Stomach (tissue), 9 donors: Measurements from ENCODE around the gene HIF1A. TPM values are rescaled to one million over a fixed set of nuclear protein-coding genes. Genes with fewer than 3 reads are reported as not detected.

Source experiments
- DNase-seq, 2 donors: peaks; one replicate each; pipeline versions ENCODE4 v3.0.0 to v3.0.0-alpha.2; 2013 to 2019
- H3K27ac ChIP-seq, 5 donors: fragments of 200-600 bp in 4 of 5; sonication (generic) in 4 of 5; one replicate each; pipeline ENCODE4 v1.5.1; 2013 to 2019; ENCODE audit warnings: mild to moderate bottlenecking in 1 of 5, moderate library complexity in 1 of 5
- H3K27me3 ChIP-seq, 3 donors: fragments of 200-600 bp; sonication (generic); one replicate each; pipeline ENCODE4 v1.5.1; 2017 to 2019; ENCODE audit warnings: mixed run types in 1 of 3
- H3K36me3 ChIP-seq, 4 donors: fragments of 200-600 bp; sonication (generic); 1 replicate in 3 of 4; 2 replicates in 1 of 4; pipeline ENCODE4 v1.5.1; 2016 to 2019
- H3K4me1 ChIP-seq, 4 donors: fragments of 200-600 bp; sonication (generic); one replicate each; pipeline ENCODE4 v1.5.1; 2016 to 2019
- H3K4me3 ChIP-seq, 4 donors: fragments of 200-600 bp; sonication (generic) in 3 of 4; one replicate each; pipeline ENCODE4 v1.5.1; 2016 to 2019; ENCODE audit warnings: mild to moderate bottlenecking in 1 of 4
- H3K9me3 ChIP-seq, 4 donors: fragments of 200-600 bp; sonication (generic); one replicate each; pipeline ENCODE4 v1.5.1; 2016 to 2019
- EP300 ChIP-seq: sonication (generic); formaldehyde crosslinking; IDR thresholded peaks from one replicate; pipeline ENCODE4 v1.6.1; 2017; ENCODE audit warnings: antibody characterized with exemption
- POLR2A ChIP-seq, 4 donors: fragments of 450-650 bp; IDR thresholded peaks; one replicate each; pipeline ENCODE4 v1.6.1; 2016; ENCODE audit warnings: antibody characterized with exemption in 4 of 4, control low read depth in 2 of 4, mild to moderate bottlenecking in 1 of 4, moderate library complexity in 1 of 4
- POLR2AphosphoS5 ChIP-seq, 3 donors: sonication (generic); formaldehyde crosslinking; IDR thresholded peaks; one replicate each; pipeline ENCODE4 v1.6.1; 2016; ENCODE audit warnings: antibody characterized with exemption in 3 of 3
- WGBS, 5 donors: extraction: QIAGEN DNeasy Blood & Tissue Kit in 3 of 5; methylation state at CpG; one replicate each; pipeline versions ENCODE4 v1.1.5 to v1.1.7; 2013 to 2018; 5-methylcytosine and 5-hydroxymethylcytosine counted together
- intact Hi-C: fragments of 100-400 bp; cut with DNase I; formaldehyde crosslinking; loops from one replicate; pipeline ENCODE4 v1.15.1; 2023; ENCODE audit warnings: low total_unique reads
- polyA plus RNA-seq, 3 donors: library from polyadenylated mRNA; stranded (reverse); fragments of 200-250 nt; gene quantifications; one replicate each; pipeline ENCODE4 v1.2.3, GENCODE V29; 2013
- total RNA-seq, 5 donors: library from RNA; depleted of rRNA; stranded (reverse); fragments of >200 nt; gene quantifications; one replicate each; pipeline versions ENCODE4 v1.1.0 to v1.2.3, GENCODE V29; 2014 to 2016
- TF ChIP-seq, protein P1 (sequence below), 7 experiments: fragments of 450-650 bp in 4 of 7; fragments of 200-600 bp in 3 of 7; sonication (generic) in 3 of 7; IDR thresholded peaks; one replicate each; pipeline ENCODE4 v1.5.1; 2016 to 2019; ENCODE audit warnings: antibody characterized with exemption in 7 of 7, control low read depth in 2 of 7, mild to moderate bottlenecking in 1 of 7
- donor health status: healthy with polysubstance abuse.
- donor health status: Bipolar disorder and iron deficiency.
- donor health status: healthy.

Gene HIF1A
- total and polyA plus RNA-seq, 8 donors = 26.4 to 192 (median 77.8) TPM

DNA sequence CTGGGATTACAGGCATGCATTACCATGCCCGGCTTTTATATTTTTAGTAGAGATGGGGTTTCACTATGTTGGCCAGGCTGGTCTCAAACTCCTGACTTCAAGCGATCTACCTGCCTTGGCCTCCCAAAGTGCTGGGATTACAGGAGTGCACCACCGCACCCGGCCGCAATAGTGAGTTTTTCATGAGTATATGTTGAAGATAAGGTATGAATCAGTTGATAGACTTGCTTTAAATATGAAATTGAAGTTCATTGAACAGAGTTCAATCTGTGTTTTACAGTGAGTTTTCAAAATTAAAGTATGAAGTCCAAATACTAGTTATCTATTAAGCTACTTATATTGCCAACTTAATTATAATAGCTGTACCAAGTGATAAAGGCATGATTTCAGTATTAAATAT lies 102.0 kb downstream of the HIF1A start:
- no peaks in the 10 kb centered on the region for H3K9me3 ChIP-seq
- WGBS, 5 donors = 66 to 95% (median 86%) methylated on average over 5 of the region's 5 CpGs
- H3K27ac ChIP-seq = no peak overlapping the region
- no peak overlapping the region for H3K4me3 ChIP-seq
- TF ChIP-seq POLR2A (IDR thresholded peaks at IDR 0.05) = no peak
- no peak for TF ChIP-seq POLR2AphosphoS5 (IDR thresholded peaks at IDR 0.05)
- TF ChIP-seq, protein P1, sequence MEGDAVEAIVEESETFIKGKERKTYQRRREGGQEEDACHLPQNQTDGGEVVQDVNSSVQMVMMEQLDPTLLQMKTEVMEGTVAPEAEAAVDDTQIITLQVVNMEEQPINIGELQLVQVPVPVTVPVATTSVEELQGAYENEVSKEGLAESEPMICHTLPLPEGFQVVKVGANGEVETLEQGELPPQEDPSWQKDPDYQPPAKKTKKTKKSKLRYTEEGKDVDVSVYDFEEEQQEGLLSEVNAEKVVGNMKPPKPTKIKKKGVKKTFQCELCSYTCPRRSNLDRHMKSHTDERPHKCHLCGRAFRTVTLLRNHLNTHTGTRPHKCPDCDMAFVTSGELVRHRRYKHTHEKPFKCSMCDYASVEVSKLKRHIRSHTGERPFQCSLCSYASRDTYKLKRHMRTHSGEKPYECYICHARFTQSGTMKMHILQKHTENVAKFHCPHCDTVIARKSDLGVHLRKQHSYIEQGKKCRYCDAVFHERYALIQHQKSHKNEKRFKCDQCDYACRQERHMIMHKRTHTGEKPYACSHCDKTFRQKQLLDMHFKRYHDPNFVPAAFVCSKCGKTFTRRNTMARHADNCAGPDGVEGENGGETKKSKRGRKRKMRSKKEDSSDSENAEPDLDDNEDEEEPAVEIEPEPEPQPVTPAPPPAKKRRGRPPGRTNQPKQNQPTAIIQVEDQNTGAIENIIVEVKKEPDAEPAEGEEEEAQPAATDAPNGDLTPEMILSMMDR (IDR thresholded peaks at IDR 0.05) = no peak
- no peak for TF ChIP-seq EP300
- intact Hi-C loops = no loop called here
- DNase-seq = no peak
- no peaks in the 10 kb centered on the region for H3K4me1 ChIP-seq
- H3K36me3 ChIP-seq = peaks cover 0 to 34% (median 23%) of the 10 kb centered on the region in 4 donors
- no peaks in the 10 kb centered on the region for H3K27me3 ChIP-seq

Other genes starting within 250 kb of the HIF1A start
- gene SNAPC1, start 66.9 kb downstream of the HIF1A start, total RNA-seq = 1 to 10 TPM in 3 of 5 donors, under 1 TPM in 1, not detected in 1; 0.89 to 8.7 (median 3.9) TPM
- gene SNAPC1, start 66.9 kb downstream of the HIF1A start, polyA plus RNA-seq = 1 to 10 TPM; 2.4 to 3.5 (median 3.0) TPM
- 1 to 10 TPM in 1 of 5 donors, under 1 TPM in 2, not detected in 2; under 0.01 to 7.7 (median under 0.01) TPM for gene SYT16, start 117.2 kb downstream of the HIF1A start, total RNA-seq
- gene SYT16, start 117.2 kb downstream of the HIF1A start, polyA plus RNA-seq = under 1 TPM in 2 of 3 donors, not detected in 1; under 0.01 to 0.46 TPM